CD4-positive, alpha-beta memory T cell (primary cell): ENCODE data around the gene MTR. TPM values are rescaled to one million over a fixed set of nuclear protein-coding genes. Genes with fewer than 3 reads are reported as not detected.
"Not testable (repeated sequence)": the region's sequence is repeated elsewhere in the genome, so short reads cannot be mapped to it uniquely, and the experiment has no call there.

Experiments
- CTCF ChIA-PET: fragments of 350-600 bp; sonication (Branson Sonifier 250); formaldehyde crosslinking; loops from one replicate; lab custom pipeline; 2021; ENCODE audit warnings: inconsistent platforms; ENCODE audit not compliant: partially characterized antibody; lab: Charles Lee
- POLR2A ChIA-PET: fragments of 350-600 bp; sonication (Branson Sonifier 250); formaldehyde crosslinking; loops from one replicate; lab custom pipeline; 2021; ENCODE audit not compliant: partially characterized antibody; lab: Charles Lee
- DNase-seq, 5 donors: peaks; one replicate each; pipeline versions ENCODE4 v3.0.0 to v3.0.0-alpha.2; 2020 to 2022; ENCODE audit warnings: mixed read lengths in 1 of 5
- H3K27ac ChIP-seq: one replicate; pipeline ENCODE4 v1.7.0; 2013; ENCODE audit warnings: low read depth, low read length
- H3K27me3 ChIP-seq: 2 replicates; pipeline ENCODE4 v1.7.0; 2013; ENCODE audit warnings: mild to moderate bottlenecking, low read length, moderate library complexity; ENCODE audit not compliant: insufficient read depth
- H3K36me3 ChIP-seq: 2 replicates; pipeline ENCODE4 v1.7.0; 2013; ENCODE audit warnings: mild to moderate bottlenecking, low read length, moderate library complexity; ENCODE audit not compliant: insufficient read depth
- H3K4me1 ChIP-seq: 2 replicates; pipeline ENCODE4 v1.7.0; 2013; ENCODE audit warnings: mild to moderate bottlenecking, low read length, moderate library complexity; ENCODE audit not compliant: insufficient read depth
- H3K4me3 ChIP-seq, 2 donors: one replicate each; pipeline ENCODE4 v1.7.0; 2013; ENCODE audit warnings: low read length in 2 of 2, mild to moderate bottlenecking in 1 of 2
- H3K9me3 ChIP-seq, 2 donors: one replicate each; pipeline ENCODE4 v1.7.0; 2013; ENCODE audit warnings: low read length in 2 of 2, control low read depth in 1 of 2; ENCODE audit not compliant: control insufficient read depth in 1 of 2
- H3K27ac Mint-ChIP-seq, 7 donors: one replicate each; pipeline ENCODE4 v1.8.0; 2020 to 2021; ENCODE audit warnings: mixed read lengths in 7 of 7, mild to moderate bottlenecking in 6 of 7, inconsistent platforms in 3 of 7, moderate library complexity in 3 of 7
- H3K27me3 Mint-ChIP-seq, 2 donors: one replicate each; pipeline ENCODE4 v1.8.0; 2020 to 2021; ENCODE audit warnings: mixed read lengths in 2 of 2
- H3K36me3 Mint-ChIP-seq, 2 donors: one replicate each; pipeline ENCODE4 v1.8.0; 2020 to 2021; ENCODE audit warnings: mixed read lengths in 2 of 2, inconsistent platforms in 1 of 2, mild to moderate bottlenecking in 1 of 2
- H3K4me1 Mint-ChIP-seq, 4 donors: one replicate each; pipeline ENCODE4 v1.8.0; 2020 to 2021; ENCODE audit warnings: mixed read lengths in 4 of 4, mild to moderate bottlenecking in 1 of 4
- H3K4me3 Mint-ChIP-seq, 8 donors: one replicate each; pipeline ENCODE4 v1.8.0; 2020 to 2021; ENCODE audit warnings: mixed read lengths in 8 of 8, mild to moderate bottlenecking in 7 of 8, moderate library complexity in 6 of 8, inconsistent platforms in 3 of 8
- H3K9me3 Mint-ChIP-seq, 8 donors: one replicate each; pipeline ENCODE4 v1.8.0; 2020 to 2021; ENCODE audit warnings: mixed read lengths in 8 of 8, mild to moderate bottlenecking in 5 of 8, inconsistent platforms in 3 of 8, moderate library complexity in 1 of 8
- intact Hi-C: fragments of 100-400 bp; cut with micrococcal nuclease; formaldehyde crosslinking; loops from one replicate; pipeline ENCODE4 v1.15.1; 2023
- polyA plus RNA-seq, 2 donors: library from polyadenylated mRNA; unstranded; fragments of 300-500 nt; fragmentation: Illumina TruSeq; gene quantifications; one replicate each; pipeline ENCODE4 v1.2.3, GENCODE V29; 2021
- total RNA-seq, 2 experiments: library from RNA; stranded (reverse); gene quantifications; one replicate each; pipeline ENCODE4 v1.2.3, GENCODE V29; 2021

MTR gene
- total and polyA plus RNA-seq, 4 experiments from 2014 or later = 5.6 to 71.0 (median 45.5) TPM

- CTCF ChIA-PET = no interaction called here
- H3K4me1 ChIP-seq = no peaks in the 10 kb centered on the region
- peaks cover 0 to 7% (median 4%) of the 10 kb centered on the region in 4 donors for H3K4me1 Mint-ChIP-seq
- no peak for DNase-seq
- intact Hi-C loops = no loop called here
- no peak overlapping the region for H3K4me3 ChIP-seq
- H3K36me3 Mint-ChIP-seq = peaks cover 59 to 77% of the 10 kb centered on the region in 2 donors
- H3K4me3 Mint-ChIP-seq = no peak overlapping the region
- POLR2A ChIA-PET = no interaction called here
- no peak overlapping the region for H3K27ac ChIP-seq
- no peaks in the 10 kb centered on the region for H3K27me3 ChIP-seq
- H3K9me3 Mint-ChIP-seq = no peaks in the 10 kb centered on the region
- peak overlapping the region in 1 of 7 donors; percentile 5 for H3K27ac Mint-ChIP-seq
- no peaks in the 10 kb centered on the region for H3K9me3 ChIP-seq
- H3K27me3 Mint-ChIP-seq = no peaks in the 10 kb centered on the region
- peaks cover 48% of the 10 kb centered on the region for H3K36me3 ChIP-seq
Observed at GRCh38 chr1:236850077-236850979, 55.2 kb downstream of the MTR start.

GRCh38 chr1:236851871-236852270 lies 56.8 kb downstream of the MTR start:
- Mint-ChIP-seq H3K4me1 (peaks cover 0 to 7% (median 4%) of the 10 kb centered on the region in 4 donors), H3K9me3 (no peaks in the 10 kb centered on the region), H3K4me3 (no peak overlapping the region), H3K36me3 (peaks cover 68 to 90% of the 10 kb centered on the region in 2 donors), H3K27ac (no peak overlapping the region), H3K27me3 (no peaks in the 10 kb centered on the region)
- no peaks in the 10 kb centered on the region for H3K9me3 ChIP-seq
- no peak for DNase-seq
- no peaks in the 10 kb centered on the region for H3K27me3 ChIP-seq
- intact Hi-C loops = no loop called here
- no peak overlapping the region for H3K27ac ChIP-seq
- ChIA-PET CTCF (interaction anchor here (1.9 kb wide), 1 partner anchor 18 kb away, joined by 7 read pairs; no protein-coding TSS in a partner anchor), POLR2A (interaction anchor here (1.1 kb wide), 1 partner anchor 78 kb away, joined by 5 read pairs; no protein-coding TSS in a partner anchor)
- peaks cover 54% of the 10 kb centered on the region for H3K36me3 ChIP-seq
- H3K4me1 ChIP-seq = no peaks in the 10 kb centered on the region
- H3K4me3 ChIP-seq = no peak overlapping the region

- Mint-ChIP-seq H3K36me3 (peaks cover 74 to 91% of the 10 kb centered on the region in 2 donors), H3K27ac (no peak overlapping the region), H3K9me3 (no peaks in the 10 kb centered on the region), H3K27me3 (no peaks in the 10 kb centered on the region), H3K4me3 (no peak overlapping the region), H3K4me1 (peaks cover 0 to 6% (median 3%) of the 10 kb centered on the region in 4 donors)
- CTCF ChIA-PET = interaction anchor here (1.1 to 1.5 kb wide), 2 partner anchors 15 to 138 kb away, joined by 3 to 4 read pairs; no protein-coding TSS in a partner anchor
- no peak for DNase-seq
- no peaks in the 10 kb centered on the region for H3K27me3 ChIP-seq
- POLR2A ChIA-PET = no interaction called here
- H3K9me3 ChIP-seq = no peaks in the 10 kb centered on the region
- peaks cover 69% of the 10 kb centered on the region for H3K36me3 ChIP-seq
- H3K4me3 ChIP-seq = no peak overlapping the region
- intact Hi-C loops = no loop called here
- H3K4me1 ChIP-seq = no peaks in the 10 kb centered on the region
- no peak overlapping the region for H3K27ac ChIP-seq
Observed at GRCh38 chr1:236853921-236854604, 59.0 kb downstream of the MTR start.

DNA sequence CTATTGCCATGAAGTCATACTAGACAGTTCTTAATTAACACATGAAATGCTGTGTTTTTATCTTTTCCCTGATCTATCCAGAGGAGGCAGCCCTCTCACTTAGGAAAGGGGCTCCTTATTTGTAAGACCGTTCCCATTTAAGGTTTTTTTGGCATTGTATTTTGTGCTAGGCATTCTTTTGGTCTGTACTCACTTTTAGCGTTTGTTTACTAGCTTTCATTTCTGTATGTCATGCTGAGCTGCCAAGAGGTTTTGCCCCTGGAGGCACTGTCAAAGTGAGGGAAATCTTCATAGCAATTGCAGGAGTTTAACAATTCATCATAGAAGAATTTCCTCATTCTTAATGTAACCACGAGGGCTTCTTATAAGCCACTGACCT lies 59.5 kb downstream of the MTR start:
- peaks cover 72% of the 10 kb centered on the region for H3K36me3 ChIP-seq

DNA sequence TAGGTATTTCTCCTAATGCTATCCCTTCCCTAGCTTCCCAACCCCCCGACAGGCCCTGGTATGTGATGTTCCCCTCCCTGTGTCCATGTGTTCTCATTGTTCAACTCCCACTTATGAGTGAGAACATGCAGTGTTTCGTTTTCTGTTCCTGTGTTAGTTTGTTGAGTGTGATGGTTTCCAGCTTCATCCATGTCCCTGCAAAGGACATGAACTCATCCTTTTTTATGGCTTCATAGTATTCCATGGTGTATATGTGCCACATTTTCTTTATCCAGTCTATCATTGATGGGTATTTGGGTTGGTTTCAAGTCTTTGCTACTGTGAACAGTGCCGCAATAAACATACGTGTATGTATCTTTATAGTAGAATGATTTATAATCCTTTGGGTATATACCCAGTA lies 61.6 kb downstream of the MTR start:
- H3K27me3 Mint-ChIP-seq, DNase-seq, H3K4me1 ChIP-seq, POLR2A ChIA-PET, H3K9me3 Mint-ChIP-seq, intact Hi-C loops, H3K27ac Mint-ChIP-seq, H3K4me3 Mint-ChIP-seq, H3K27me3 ChIP-seq, H3K27ac ChIP-seq, H3K9me3 ChIP-seq, H3K4me3 ChIP-seq, H3K4me1 Mint-ChIP-seq: not testable (repeated sequence)
- peaks cover 72% of the 10 kb centered on the region for H3K36me3 ChIP-seq
- CTCF ChIA-PET = interaction anchor here (2.0 kb wide), 1 partner anchor 13 kb away, joined by 8 read pairs; no protein-coding TSS in a partner anchor
- H3K36me3 Mint-ChIP-seq = peaks cover 70 to 92% of the 10 kb centered on the region in 2 donors

More for the DNA sequence above, 59.5 kb downstream of the MTR start:
- Mint-ChIP-seq H3K27ac (no peak overlapping the region), H3K36me3 (peaks cover 74 to 91% of the 10 kb centered on the region in 2 donors), H3K4me3 (no peak overlapping the region), H3K9me3 (no peaks in the 10 kb centered on the region), H3K4me1 (peaks cover 0 to 6% (median 1%) of the 10 kb centered on the region in 4 donors), H3K27me3 (no peaks in the 10 kb centered on the region)
- POLR2A ChIA-PET = no interaction called here
- Histone ChIP-seq H3K27me3 (no peaks in the 10 kb centered on the region), H3K9me3 (no peaks in the 10 kb centered on the region), H3K27ac (no peak overlapping the region), H3K4me1 (no peaks in the 10 kb centered on the region), H3K4me3 (no peak overlapping the region)
- DNase-seq = no peak
- intact Hi-C loops = no loop called here
- CTCF ChIA-PET = interaction anchor here (1.5 kb wide), 1 partner anchor 15 kb away, joined by 4 read pairs; no protein-coding TSS in a partner anchor

- H3K36me3 ChIP-seq = peaks cover 70% of the 10 kb centered on the region
- no peak for DNase-seq
- H3K27ac ChIP-seq = no peak overlapping the region
- intact Hi-C loops = no loop called here
- POLR2A ChIA-PET = no interaction called here
- H3K27me3 Mint-ChIP-seq = no peaks in the 10 kb centered on the region
- CTCF ChIA-PET = interaction anchor here (2.0 kb wide), 1 partner anchor 11 kb away, joined by 8 read pairs; no protein-coding TSS in a partner anchor
- peaks cover 76 to 95% of the 10 kb centered on the region in 2 donors for H3K36me3 Mint-ChIP-seq
- no peaks in the 10 kb centered on the region for H3K9me3 Mint-ChIP-seq
- no peak overlapping the region for H3K4me3 Mint-ChIP-seq
- no peak overlapping the region for H3K4me3 ChIP-seq
- no peaks in the 10 kb centered on the region for H3K27me3 ChIP-seq
- no peaks in the 10 kb centered on the region for H3K4me1 ChIP-seq
- peaks cover 0 to 7% (median 3%) of the 10 kb centered on the region in 4 donors for H3K4me1 Mint-ChIP-seq
- no peaks in the 10 kb centered on the region for H3K9me3 ChIP-seq
- H3K27ac Mint-ChIP-seq = no peak overlapping the region
Observed at GRCh38 chr1:236858165-236858564, 63.1 kb downstream of the MTR start.

GRCh38 chr1:236860101-236860500 lies 65.0 kb downstream of the MTR start:
- Mint-ChIP-seq H3K36me3 (peaks cover 70 to 92% of the 10 kb centered on the region in 2 donors), H3K9me3 (no peaks in the 10 kb centered on the region), H3K4me3 (no peak overlapping the region), H3K4me1 (peaks cover 0 to 7% (median 3%) of the 10 kb centered on the region in 4 donors), H3K27ac (peak overlapping the region in 1 of 7 donors; percentile 1), H3K27me3 (no peaks in the 10 kb centered on the region)
- Histone ChIP-seq H3K27me3 (no peaks in the 10 kb centered on the region), H3K36me3 (peaks cover 65% of the 10 kb centered on the region), H3K4me3 (no peak overlapping the region), H3K4me1 (no peaks in the 10 kb centered on the region), H3K9me3 (no peaks in the 10 kb centered on the region), H3K27ac (no peak overlapping the region)
- DNase-seq = no peak
- ChIA-PET POLR2A (no interaction called here), CTCF (no interaction called here)
- intact Hi-C loops = no loop called here
